ENCODE data around the gene HHATL. TPM values are rescaled to one million over a fixed set of nuclear protein-coding genes. Genes with fewer than 3 reads are reported as not detected.

The HHATL gene
- total and polyA plus RNA-seq, 4 donors, result 0.17 TPM; not detected in 3

GRCh38 chr3:42652611-42653302 is 49.8 kb downstream of the HHATL start:
- Histone ChIP-seq H3K4me1 (ENCODE audit: control insufficient read depth in 4 of 4, insufficient read depth in 4 of 4, low read length in 3 of 4) (peaks cover 5 to 15% (median 11%) of the 10 kb centered on the region in 4 donors), H3K27me3 (ENCODE audit: control insufficient read depth in 4 of 4, insufficient read depth in 4 of 4, low read length in 3 of 4) (no peaks in the 10 kb centered on the region), H3K4me3 (ENCODE audit: low read depth in 1 of 3, low read length in 3 of 3) (peak overlapping the region in 1 of 3 donors; percentile 89), H3K36me3 (ENCODE audit: control insufficient read depth in 4 of 4, insufficient read depth in 3 of 4, low read depth in 1 of 4, low read length in 3 of 4) (peaks cover 0 to 8% (median 4%) of the 10 kb centered on the region in 4 donors), H3K27ac (ENCODE audit: low read depth in 1 of 2, low read length in 2 of 2) (peak overlapping the region; percentile 3 to 5), H3K9ac (ENCODE audit: low read depth in 1 of 2, low read length in 2 of 2) (no peak overlapping the region), H3K9me3 (ENCODE audit: control insufficient read depth in 4 of 4, low read length in 3 of 4) (no peaks in the 10 kb centered on the region)
- peak in 1 of 2 donors; percentile 9 for TF ChIP-seq JUND (IDR thresholded peaks at IDR 0.05)
- no peak for TF ChIP-seq GABPA (IDR thresholded peaks at IDR 0.05 in 1 of 2, conservative IDR thresholded peaks at IDR 0.05 in 1 of 2)
- TF ChIP-seq, protein P1, sequence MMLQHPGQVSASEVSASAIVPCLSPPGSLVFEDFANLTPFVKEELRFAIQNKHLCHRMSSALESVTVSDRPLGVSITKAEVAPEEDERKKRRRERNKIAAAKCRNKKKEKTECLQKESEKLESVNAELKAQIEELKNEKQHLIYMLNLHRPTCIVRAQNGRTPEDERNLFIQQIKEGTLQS (IDR thresholded peaks at IDR 0.05), result no peak
- TF ChIP-seq RXRA (IDR thresholded peaks at IDR 0.05), result no peak
- no peak for TF ChIP-seq HNF4A (conservative IDR thresholded peaks at IDR 0.05)
- TF ChIP-seq RAD21 (IDR thresholded peaks at IDR 0.05), result no peak
- peak; percentile 34 for DNase-seq (ENCODE audit: low spot score)
- 63% methylated on average over 7 of the region's 7 CpGs for WGBS

- Histone ChIP-seq H3K4me3 (ENCODE audit: low read depth in 1 of 3, low read length in 3 of 3) (no peak overlapping the region), H3K9ac (ENCODE audit: low read depth in 1 of 2, low read length in 2 of 2) (no peak overlapping the region), H3K36me3 (ENCODE audit: control insufficient read depth in 4 of 4, insufficient read depth in 3 of 4, low read depth in 1 of 4, low read length in 3 of 4) (peaks cover 0 to 11% (median 6%) of the 10 kb centered on the region in 4 donors), H3K4me1 (ENCODE audit: control insufficient read depth in 4 of 4, insufficient read depth in 4 of 4, low read length in 3 of 4) (peaks cover 5 to 15% (median 11%) of the 10 kb centered on the region in 4 donors), H3K9me3 (ENCODE audit: control insufficient read depth in 4 of 4, low read length in 3 of 4) (no peaks in the 10 kb centered on the region), H3K27ac (ENCODE audit: low read depth in 1 of 2, low read length in 2 of 2) (no peak overlapping the region), H3K27me3 (ENCODE audit: control insufficient read depth in 4 of 4, insufficient read depth in 4 of 4, low read length in 3 of 4) (no peaks in the 10 kb centered on the region)
- no peak for DNase-seq (ENCODE audit: low spot score)
- TF ChIP-seq MAX (IDR thresholded peaks at IDR 0.05) (no peak), TAF1 (conservative IDR thresholded peaks at IDR 0.05) (no peak), NR2F2 (IDR thresholded peaks at IDR 0.05) (no peak), JUND (IDR thresholded peaks at IDR 0.05) (no peak), RXRA (IDR thresholded peaks at IDR 0.05) (no peak), EGR1 (IDR thresholded peaks at IDR 0.05; ENCODE audit: low read depth in 2 of 2) (no peak), REST (IDR thresholded peaks at IDR 0.05) (no peak), HNF4G (IDR thresholded peaks at IDR 0.05) (no peak)
- WGBS, result 90% methylated on average over 1 of the region's 1 CpG
Observed at GRCh38 chr3:42652251-42652610, 50.4 kb downstream of the HHATL start.

All from liver (tissue), 9 donors.